Loucy (cell line): ENCODE data around the gene CBX8.

Experiments
- H2AFZ ChIP-seq: fragments of 200-600 bp; sonication (generic); 2 replicates; pipeline ENCODE4 v1.6.0; 2016; ENCODE audit warnings: antibody characterized with exemption, mild to moderate bottlenecking, low read length, moderate library complexity
- H3F3A ChIP-seq: fragments of 200-600 bp; 2 replicates; pipeline ENCODE4 v1.6.0; 2016; ENCODE audit warnings: antibody characterized with exemption, low read depth, mild to moderate bottlenecking
- H3K27me3 ChIP-seq: fragments of 200-600 bp; sonication (generic); 2 replicates; pipeline ENCODE4 v1.6.1; 2014; ENCODE audit warnings: low read length, mild to moderate bottlenecking; ENCODE audit not compliant: insufficient read depth, poor library complexity, severe bottlenecking
- H3K36me3 ChIP-seq: fragments of 200-600 bp; sonication (generic); 2 replicates; pipeline ENCODE4 v1.6.1; 2016; ENCODE audit warnings: low read length; ENCODE audit not compliant: insufficient read depth
- H3K4me1 ChIP-seq: fragments of 200-600 bp; sonication (generic); 2 replicates; pipeline ENCODE4 v1.5.1; 2014; ENCODE audit warnings: low read length, mild to moderate bottlenecking; ENCODE audit not compliant: insufficient read depth, poor library complexity, severe bottlenecking
- H3K4me2 ChIP-seq: fragments of 200-600 bp; sonication (generic); 2 replicates; pipeline ENCODE4 v1.6.0; 2014; ENCODE audit warnings: antibody characterized with exemption, low read length, low read depth, mild to moderate bottlenecking; ENCODE audit not compliant: poor library complexity, severe bottlenecking
- H3K4me3 ChIP-seq: fragments of 200-600 bp; sonication (generic); 2 replicates; pipeline ENCODE4 v1.5.1; 2014; ENCODE audit warnings: low read length, mild to moderate bottlenecking, mixed read lengths; ENCODE audit not compliant: poor library complexity, severe bottlenecking
- H3K79me2 ChIP-seq: fragments of 200-600 bp; sonication (generic); 2 replicates; pipeline ENCODE4 v1.6.1; 2014; ENCODE audit warnings: low read length; ENCODE audit not compliant: insufficient read depth
- H3K9ac ChIP-seq: fragments of 200-600 bp; sonication (generic); 2 replicates; pipeline ENCODE4 v1.6.0; 2014; ENCODE audit warnings: mild to moderate bottlenecking, low read depth, low read length, moderate library complexity; ENCODE audit not compliant: poor library complexity, severe bottlenecking
- H3K9me2 ChIP-seq: fragments of 200-600 bp; sonication (generic); replicated peaks from 2 replicates; pipeline ENCODE4 v1.6.1; 2016; ENCODE audit warnings: low read depth, low read length, mixed read lengths
- H3K9me3 ChIP-seq: fragments of 200-600 bp; sonication (generic); 2 replicates; pipeline ENCODE4 v1.6.1; 2014; ENCODE audit warnings: mild to moderate bottlenecking, antibody characterized with exemption, low read length, low read depth; ENCODE audit not compliant: insufficient read depth
- H4K20me1 ChIP-seq: fragments of 200-600 bp; sonication (generic); 2 replicates; pipeline ENCODE4 v1.6.0; 2014; ENCODE audit warnings: antibody characterized with exemption, low read length, mild to moderate bottlenecking; ENCODE audit not compliant: insufficient read depth, poor library complexity, severe bottlenecking
- EZH2phosphoT487 ChIP-seq: fragments of 200-600 bp; IDR thresholded peaks from 2 replicates; pipeline ENCODE4 v1.6.1; 2018; ENCODE audit warnings: antibody characterized with exemption, mild to moderate bottlenecking, moderate library complexity, borderline replicate concordance
- TF ChIP-seq, protein P1 (sequence below): fragments of 200-600 bp; sonication (generic); conservative IDR thresholded peaks from 2 replicates; pipeline ENCODE4 v1.5.1; 2014; ENCODE audit warnings: mild to moderate bottlenecking, antibody characterized with exemption, low read length

Gene CBX8

DNA sequence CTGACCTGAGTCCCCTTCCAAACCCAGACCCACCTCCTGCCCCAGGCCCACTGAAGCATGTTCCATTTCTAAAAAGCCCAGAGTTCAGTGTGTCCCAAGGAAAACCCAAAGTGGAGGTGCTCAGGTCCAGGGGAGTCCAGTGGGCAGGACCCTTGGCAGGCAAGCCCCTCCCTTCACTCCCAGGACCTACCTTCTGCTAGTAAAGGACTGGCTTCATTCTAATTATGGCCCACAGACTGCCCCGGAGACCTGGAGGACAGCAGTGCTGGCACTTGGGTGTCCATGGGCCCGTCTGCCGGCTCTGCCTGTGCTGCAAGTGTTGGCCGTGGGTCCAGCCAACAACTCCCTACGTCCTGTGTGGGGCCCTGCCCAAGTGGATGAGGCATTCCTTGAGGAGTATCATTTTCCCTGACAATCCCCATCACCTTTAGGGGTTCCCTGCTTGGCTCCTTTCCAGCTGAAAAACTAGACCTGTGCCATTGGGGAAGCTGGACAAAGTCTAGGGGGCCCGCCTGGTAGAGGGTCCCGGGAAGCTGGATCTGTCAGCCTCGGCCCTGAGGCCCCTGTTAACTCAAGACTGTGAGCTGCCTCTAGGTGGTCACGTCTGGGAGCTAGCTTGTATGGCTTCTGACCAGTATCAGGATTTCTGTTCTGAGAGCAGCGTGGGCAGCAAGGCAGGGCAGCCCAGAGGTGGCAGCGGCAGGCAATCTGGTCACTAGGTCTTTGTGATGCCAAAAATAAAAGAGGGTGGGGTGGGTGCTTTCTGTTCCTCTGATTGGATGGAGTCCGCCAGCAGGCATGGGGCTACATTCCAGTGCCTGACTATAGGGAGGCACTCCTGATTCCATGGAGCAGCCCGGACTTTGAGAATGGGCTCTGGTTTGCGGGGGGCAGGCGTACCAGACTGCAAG lies 10.7 kb downstream of the CBX8 start:
- Histone ChIP-seq H3K4me1 (peaks cover 32% of the 10 kb centered on the region), H4K20me1 (peaks cover 55% of the 10 kb centered on the region), H3K9me3 (no peaks in the 10 kb centered on the region), H3K79me2 (peaks cover 66% of the 10 kb centered on the region), H3K36me3 (peaks cover 32% of the 10 kb centered on the region; the same call in 1 of the 2 replicates), H2AFZ (no peak overlapping the region), H3K9ac (no peak overlapping the region), H3K9me2 (no peaks in the 10 kb centered on the region), H3K4me2 (no peak overlapping the region), H3F3A (peaks cover 11% of the 10 kb centered on the region; the same call in 1 of the 2 replicates), H3K4me3 (no peak overlapping the region), H3K27me3 (no peaks in the 10 kb centered on the region)
- TF ChIP-seq, protein P1, sequence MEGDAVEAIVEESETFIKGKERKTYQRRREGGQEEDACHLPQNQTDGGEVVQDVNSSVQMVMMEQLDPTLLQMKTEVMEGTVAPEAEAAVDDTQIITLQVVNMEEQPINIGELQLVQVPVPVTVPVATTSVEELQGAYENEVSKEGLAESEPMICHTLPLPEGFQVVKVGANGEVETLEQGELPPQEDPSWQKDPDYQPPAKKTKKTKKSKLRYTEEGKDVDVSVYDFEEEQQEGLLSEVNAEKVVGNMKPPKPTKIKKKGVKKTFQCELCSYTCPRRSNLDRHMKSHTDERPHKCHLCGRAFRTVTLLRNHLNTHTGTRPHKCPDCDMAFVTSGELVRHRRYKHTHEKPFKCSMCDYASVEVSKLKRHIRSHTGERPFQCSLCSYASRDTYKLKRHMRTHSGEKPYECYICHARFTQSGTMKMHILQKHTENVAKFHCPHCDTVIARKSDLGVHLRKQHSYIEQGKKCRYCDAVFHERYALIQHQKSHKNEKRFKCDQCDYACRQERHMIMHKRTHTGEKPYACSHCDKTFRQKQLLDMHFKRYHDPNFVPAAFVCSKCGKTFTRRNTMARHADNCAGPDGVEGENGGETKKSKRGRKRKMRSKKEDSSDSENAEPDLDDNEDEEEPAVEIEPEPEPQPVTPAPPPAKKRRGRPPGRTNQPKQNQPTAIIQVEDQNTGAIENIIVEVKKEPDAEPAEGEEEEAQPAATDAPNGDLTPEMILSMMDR = no peak
- TF ChIP-seq EZH2phosphoT487 = no peak

DNA sequence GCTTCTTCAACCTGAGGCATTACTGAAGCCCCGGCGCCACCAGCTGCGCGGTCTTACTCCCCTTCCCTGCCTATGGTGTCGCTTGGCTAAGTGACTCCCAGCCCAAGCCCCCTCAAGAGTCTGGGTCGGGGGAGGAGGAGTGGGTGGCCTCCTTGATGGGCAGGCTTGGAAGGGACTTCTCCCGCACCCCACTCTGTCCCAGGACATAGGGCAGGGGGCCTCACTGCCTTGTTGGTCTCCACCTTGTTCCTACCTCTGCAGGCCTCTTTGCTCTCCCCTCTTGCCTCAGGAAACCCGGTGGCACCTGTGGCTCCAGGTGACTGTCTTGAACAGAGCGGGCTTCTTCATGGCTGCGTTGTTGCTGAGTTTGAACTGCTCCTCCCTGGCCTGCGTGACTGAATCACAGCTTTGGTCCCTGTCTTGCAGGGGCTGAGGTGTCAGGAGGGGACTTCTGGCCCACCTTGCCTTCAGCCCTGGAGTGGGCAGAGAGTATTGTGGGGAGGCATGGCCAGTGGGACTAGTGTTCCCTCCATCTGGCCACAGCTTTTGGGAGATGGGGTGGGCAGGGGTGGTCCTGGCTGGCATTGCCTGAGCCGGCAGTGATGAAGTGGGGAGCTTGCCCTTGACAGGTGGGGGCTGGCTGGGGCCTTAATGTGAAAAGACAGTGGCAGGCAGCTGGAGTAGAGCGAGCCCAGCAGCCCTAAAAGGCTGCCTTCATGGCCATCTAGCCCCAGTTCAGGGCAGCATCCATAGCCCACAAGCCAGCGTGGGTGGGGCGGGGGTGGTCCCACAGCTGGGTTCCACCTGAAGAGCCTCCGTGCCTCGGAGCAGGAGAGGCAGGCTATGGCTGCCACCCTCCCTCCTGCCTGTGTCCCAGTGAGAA lies 11.6 kb downstream of the CBX8 start:
- Histone ChIP-seq H3K9me2 (no peaks in the 10 kb centered on the region), H3K79me2 (peaks cover 66% of the 10 kb centered on the region), H3K9me3 (no peaks in the 10 kb centered on the region), H3K4me2 (no peak overlapping the region), H4K20me1 (peaks cover 61% of the 10 kb centered on the region), H3K4me1 (peaks cover 35% of the 10 kb centered on the region), H3K36me3 (peaks cover 32% of the 10 kb centered on the region; the same call in 1 of the 2 replicates), H3K27me3 (no peaks in the 10 kb centered on the region), H3F3A (peaks cover 12% of the 10 kb centered on the region; the same call in 1 of the 2 replicates), H2AFZ (no peak overlapping the region), H3K4me3 (no peak overlapping the region), H3K9ac (no peak overlapping the region)
- TF ChIP-seq EZH2phosphoT487 = no peak
- TF ChIP-seq, protein P1 = no peak

DNA sequence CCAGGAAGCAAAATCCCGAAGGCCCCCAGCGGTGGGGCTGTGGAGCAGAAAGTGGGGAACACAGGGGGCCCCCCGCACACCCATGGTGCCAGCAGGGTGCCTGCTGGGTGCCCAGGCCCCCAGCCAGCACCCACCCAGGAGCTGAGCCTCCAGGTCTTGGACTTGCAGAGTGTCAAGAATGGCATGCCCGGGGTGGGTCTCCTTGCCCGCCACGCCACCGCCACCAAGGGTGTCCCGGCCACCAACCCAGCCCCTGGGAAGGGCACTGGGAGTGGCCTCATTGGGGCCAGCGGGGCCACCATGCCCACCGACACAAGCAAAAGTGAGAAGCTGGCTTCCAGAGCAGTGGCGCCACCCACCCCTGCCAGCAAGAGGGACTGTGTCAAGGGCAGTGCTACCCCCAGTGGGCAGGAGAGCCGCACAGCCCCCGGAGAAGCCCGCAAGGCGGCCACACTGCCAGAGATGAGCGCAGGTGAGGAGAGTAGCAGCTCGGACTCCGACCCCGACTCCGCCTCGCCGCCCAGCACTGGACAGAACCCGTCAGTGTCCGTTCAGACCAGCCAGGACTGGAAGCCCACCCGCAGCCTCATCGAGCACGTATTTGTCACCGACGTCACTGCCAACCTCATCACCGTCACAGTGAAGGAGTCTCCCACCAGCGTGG lies 12.4 kb downstream of the CBX8 start:
- Histone ChIP-seq H3K4me2 (no peak overlapping the region), H3K4me1 (peaks cover 40% of the 10 kb centered on the region), H3K79me2 (peaks cover 72% of the 10 kb centered on the region), H3K9me2 (no peaks in the 10 kb centered on the region), H3F3A (peaks cover 12% of the 10 kb centered on the region; the same call in 1 of the 2 replicates), H4K20me1 (peaks cover 69% of the 10 kb centered on the region), H3K27me3 (no peaks in the 10 kb centered on the region), H3K9ac (no peak overlapping the region), H3K36me3 (peaks cover 32% of the 10 kb centered on the region; the same call in 1 of the 2 replicates), H3K9me3 (no peaks in the 10 kb centered on the region), H3K4me3 (no peak overlapping the region), H2AFZ (no peak overlapping the region)
- TF ChIP-seq EZH2phosphoT487 = no peak
- TF ChIP-seq, protein P1 = no peak
